Esophagus (tissue), 2 donors: ENCODE data around the gene SLC12A5. TPM values are rescaled to one million over a fixed set of nuclear protein-coding genes. Genes with fewer than 3 reads are reported as not detected.

Experiments
- H3K27ac ChIP-seq, 2 donors: one replicate each; pipeline ENCODE4 v1.5.1; 2013; ENCODE audit warnings: low read depth in 2 of 2, mild to moderate bottlenecking in 2 of 2, inconsistent platforms in 1 of 2, low read length in 1 of 2, moderate library complexity in 1 of 2
- H3K27me3 ChIP-seq, 2 donors: one replicate each; pipeline ENCODE4 v1.6.1; 2013; ENCODE audit warnings: low read length in 2 of 2, control low read depth in 1 of 2, mild to moderate bottlenecking in 1 of 2; ENCODE audit not compliant: insufficient read depth in 2 of 2, control insufficient read depth in 1 of 2
- H3K36me3 ChIP-seq, 2 donors: one replicate each; pipeline ENCODE4 v1.6.1; 2013; ENCODE audit warnings: low read length in 1 of 2; ENCODE audit not compliant: control insufficient read depth in 2 of 2, insufficient read depth in 2 of 2
- H3K4me1 ChIP-seq, 2 donors: one replicate each; pipeline ENCODE4 v1.6.1; 2013; ENCODE audit warnings: low read length in 1 of 2; ENCODE audit not compliant: control insufficient read depth in 2 of 2, insufficient read depth in 2 of 2
- H3K4me3 ChIP-seq, 2 donors: one replicate each; pipeline ENCODE4 v1.5.1; 2013; ENCODE audit warnings: low read length in 2 of 2, mild to moderate bottlenecking in 2 of 2, low read depth in 1 of 2, moderate library complexity in 1 of 2
- H3K9me3 ChIP-seq, 2 donors: one replicate each; pipeline ENCODE4 v1.6.1; 2013; ENCODE audit warnings: mild to moderate bottlenecking in 2 of 2, low read depth in 1 of 2, low read length in 1 of 2, moderate library complexity in 1 of 2; ENCODE audit not compliant: control insufficient read depth in 2 of 2, insufficient read depth in 1 of 2
- WGBS, 2 donors: extraction: QIAGEN DNeasy Blood & Tissue Kit; methylation state at CpG; one replicate each; pipeline ENCODE4 v1.1.7; 2013; 5-methylcytosine and 5-hydroxymethylcytosine counted together
- polyA plus RNA-seq, 2 donors: library from polyadenylated mRNA; stranded (reverse); fragments of 200-250 nt; gene quantifications; one replicate each; pipeline ENCODE4 v1.2.3, GENCODE V29; 2013
- donor health status: healthy with polysubstance abuse.
- donor health status: Bipolar disorder and iron deficiency.

Gene SLC12A5
- polyA plus RNA-seq, 2 donors: 0.25 to 0.77 TPM

DNA sequence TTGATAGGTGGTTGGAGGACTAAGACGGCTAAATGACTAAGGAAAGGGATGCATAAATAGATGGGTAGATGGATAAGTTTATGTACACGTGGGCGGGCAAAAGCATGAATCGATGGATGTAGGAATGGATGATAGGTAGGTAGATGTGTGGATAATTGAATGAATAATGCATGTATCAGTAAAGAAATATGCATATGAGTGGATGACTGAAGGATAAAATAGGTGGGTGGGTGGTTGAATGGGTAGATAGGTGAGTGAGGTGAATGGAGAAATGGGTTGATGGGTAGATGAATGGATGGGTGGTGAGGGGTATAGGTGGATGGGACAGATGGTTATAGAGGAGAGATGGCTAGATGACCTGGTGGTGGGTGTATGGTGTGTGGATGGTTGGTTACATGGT is 20.2 kb downstream of the SLC12A5 start:
- Histone ChIP-seq H3K9me3 (no peaks in the 10 kb centered on the region), H3K27me3 (no peaks in the 10 kb centered on the region), H3K36me3 (no peaks in the 10 kb centered on the region), H3K4me1 (no peaks in the 10 kb centered on the region), H3K4me3 (no peak overlapping the region), H3K27ac (no peak overlapping the region)
- 88 to 94% methylated on average over 4 of the region's 4 CpGs for WGBS, 2 donors

GRCh38 chr20:46049815-46050214 is 20.8 kb downstream of the SLC12A5 start:
- no peaks in the 10 kb centered on the region for H3K36me3 ChIP-seq
- no peak overlapping the region for H3K4me3 ChIP-seq
- no peak overlapping the region for H3K27ac ChIP-seq
- H3K4me1 ChIP-seq: no peaks in the 10 kb centered on the region
- no peaks in the 10 kb centered on the region for H3K9me3 ChIP-seq
- no peaks in the 10 kb centered on the region for H3K27me3 ChIP-seq

GRCh38 chr20:46050444-46050843 is 21.4 kb downstream of the SLC12A5 start:
- Histone ChIP-seq H3K4me1 (no peaks in the 10 kb centered on the region), H3K27me3 (no peaks in the 10 kb centered on the region), H3K36me3 (no peaks in the 10 kb centered on the region), H3K4me3 (no peak overlapping the region), H3K27ac (no peak overlapping the region), H3K9me3 (no peaks in the 10 kb centered on the region)
- 62 to 65% methylated on average over 10 of the region's 10 CpGs for WGBS, 2 donors

- Histone ChIP-seq H3K4me3 (no peak overlapping the region), H3K9me3 (no peaks in the 10 kb centered on the region), H3K27me3 (no peaks in the 10 kb centered on the region), H3K36me3 (no peaks in the 10 kb centered on the region), H3K4me1 (no peaks in the 10 kb centered on the region), H3K27ac (no peak overlapping the region)
These were observed 21.9 kb downstream of the SLC12A5 start for GRCh38 chr20:46050885-46051284.

GRCh38 chr20:46051556-46052308 is 22.7 kb downstream of the SLC12A5 start:
- Histone ChIP-seq H3K9me3 (no peaks in the 10 kb centered on the region), H3K27me3 (no peaks in the 10 kb centered on the region)
- 66 to 68% methylated on average over 19 of the region's 19 CpGs for WGBS, 2 donors

GRCh38 chr20:46053416-46053815 is 24.4 kb downstream of the SLC12A5 start:
- Histone ChIP-seq H3K4me3 (no peak overlapping the region), H3K9me3 (no peaks in the 10 kb centered on the region), H3K27ac (no peak overlapping the region), H3K4me1 (peaks cover 5 to 10% of the 10 kb centered on the region in 2 donors), H3K36me3 (no peaks in the 10 kb centered on the region), H3K27me3 (no peaks in the 10 kb centered on the region)
- WGBS, 2 donors: 83 to 92% methylated on average over 8 of the region's 8 CpGs

More at GRCh38 chr20:46051556-46052308, 22.7 kb downstream of the SLC12A5 start:
- no peak overlapping the region for H3K27ac ChIP-seq
- H3K4me1 ChIP-seq: no peaks in the 10 kb centered on the region
- H3K4me3 ChIP-seq: no peak overlapping the region
- H3K36me3 ChIP-seq: no peaks in the 10 kb centered on the region

DNA sequence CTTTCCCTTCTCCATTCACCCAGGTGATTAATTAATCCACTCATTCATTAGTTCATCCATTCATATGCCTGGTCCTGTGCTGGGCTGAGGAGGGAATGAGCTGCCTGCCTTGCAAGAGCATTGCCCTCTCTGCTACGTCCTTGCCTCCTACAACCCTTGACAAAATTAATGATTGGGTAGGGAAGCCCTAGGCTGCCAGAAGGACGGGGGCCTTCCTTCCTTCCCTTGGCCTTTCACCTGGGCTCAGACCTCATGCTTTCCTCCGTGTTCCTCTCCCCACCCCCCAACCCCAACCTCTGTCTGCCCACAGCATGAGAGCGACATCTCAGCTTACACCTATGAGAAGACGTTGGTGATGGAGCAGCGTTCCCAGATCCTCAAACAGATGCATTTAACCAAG is 25.6 kb downstream of the SLC12A5 start:
- H3K27me3 ChIP-seq: no peaks in the 10 kb centered on the region
- 43 to 50% methylated on average over 6 of the region's 6 CpGs for WGBS, 2 donors

DNA sequence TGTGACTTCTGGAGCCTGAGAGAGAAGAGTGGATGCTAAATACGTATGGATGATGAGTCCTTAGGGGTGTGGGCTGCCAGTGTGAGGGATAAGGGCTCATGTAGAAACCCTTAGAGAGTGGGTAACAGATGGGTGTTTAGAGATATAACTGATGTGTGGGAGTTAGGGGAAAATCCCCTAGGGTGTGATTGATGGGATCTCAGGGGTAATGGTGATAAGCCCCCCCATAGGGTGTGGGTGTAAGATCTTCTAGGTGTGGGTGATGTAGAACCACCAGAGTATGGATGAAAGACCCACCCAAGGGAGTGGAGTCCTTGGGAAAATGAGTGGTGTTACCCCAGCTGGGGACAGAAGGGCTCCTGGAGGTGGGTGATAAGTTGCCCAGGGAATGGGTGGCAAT is 26.3 kb downstream of the SLC12A5 start:
- WGBS, 2 donors: 34 to 50% methylated on average over 1 of the region's 1 CpG
- Histone ChIP-seq H3K9me3 (no peaks in the 10 kb centered on the region), H3K27ac (no peak overlapping the region), H3K4me3 (no peak overlapping the region), H3K36me3 (peaks cover 0 to 2% of the 10 kb centered on the region in 2 donors), H3K27me3 (no peaks in the 10 kb centered on the region), H3K4me1 (peaks cover 6 to 14% of the 10 kb centered on the region in 2 donors)

More for the DNA sequence above, 25.6 kb downstream of the SLC12A5 start:
- Histone ChIP-seq H3K9me3 (no peaks in the 10 kb centered on the region), H3K4me3 (no peak overlapping the region), H3K4me1 (peaks cover 6 to 14% of the 10 kb centered on the region in 2 donors), H3K27ac (no peak overlapping the region), H3K36me3 (no peaks in the 10 kb centered on the region)

DNA sequence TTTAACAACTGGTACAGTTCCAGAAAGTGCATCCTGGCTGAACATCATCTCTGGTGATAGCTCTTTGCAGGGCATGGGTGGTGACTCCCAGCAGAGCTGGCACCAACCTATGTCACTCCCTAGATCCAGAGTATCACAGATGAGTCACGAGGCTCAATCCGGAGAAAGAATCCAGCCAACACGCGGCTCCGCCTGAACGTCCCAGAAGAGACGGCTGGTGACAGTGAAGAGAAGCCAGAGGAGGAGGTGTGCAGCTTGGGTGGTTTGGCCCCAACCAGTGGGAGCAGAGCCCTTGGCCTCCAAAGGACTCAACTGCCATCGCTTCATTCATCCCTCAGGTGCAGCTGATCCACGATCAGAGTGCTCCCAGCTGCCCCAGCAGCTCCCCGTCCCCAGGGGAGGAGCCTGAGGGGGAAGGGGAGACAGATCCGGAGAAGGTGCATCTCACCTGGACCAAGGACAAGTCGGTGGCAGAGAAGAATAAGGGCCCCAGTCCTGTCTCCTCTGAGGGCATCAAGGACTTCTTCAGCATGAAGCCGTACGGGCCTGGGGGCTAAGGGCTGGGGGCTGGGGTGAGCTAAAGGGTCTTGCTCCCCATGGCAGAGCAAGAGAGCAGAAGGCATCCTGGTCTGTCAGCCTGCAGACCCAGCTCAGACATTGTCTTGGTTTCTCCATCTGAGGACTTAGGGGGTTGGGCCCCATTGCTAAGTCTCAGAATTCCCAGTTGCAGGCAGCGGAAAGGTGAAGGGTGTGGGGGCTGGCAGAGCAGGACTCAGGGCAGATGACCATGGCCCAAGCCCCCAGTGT is 27.2 kb downstream of the SLC12A5 start:
- no peaks in the 10 kb centered on the region for H3K27me3 ChIP-seq
- no peak overlapping the region for H3K27ac ChIP-seq
- H3K4me1 ChIP-seq: peaks cover 6 to 14% of the 10 kb centered on the region in 2 donors
- H3K4me3 ChIP-seq: peak overlapping the region in 1 of 2 donors; percentile 0
- peaks cover 0 to 4% of the 10 kb centered on the region in 2 donors for H3K36me3 ChIP-seq
- H3K9me3 ChIP-seq: no peaks in the 10 kb centered on the region
- 75 to 82% methylated on average over 15 of the region's 15 CpGs for WGBS, 2 donors
